ENCODE data around the gene TEAD1. TPM values are rescaled to one million over a fixed set of nuclear protein-coding genes. Genes with fewer than 3 reads are reported as not detected.

The TEAD1 gene
- total and polyA plus RNA-seq, 10 of the 15 experiments (the other 5 are each of a cell fraction or from before 2014, with no cell fraction given) = 0.01 to 0.59 (median 0.04) TPM; not detected in 6

DNA sequence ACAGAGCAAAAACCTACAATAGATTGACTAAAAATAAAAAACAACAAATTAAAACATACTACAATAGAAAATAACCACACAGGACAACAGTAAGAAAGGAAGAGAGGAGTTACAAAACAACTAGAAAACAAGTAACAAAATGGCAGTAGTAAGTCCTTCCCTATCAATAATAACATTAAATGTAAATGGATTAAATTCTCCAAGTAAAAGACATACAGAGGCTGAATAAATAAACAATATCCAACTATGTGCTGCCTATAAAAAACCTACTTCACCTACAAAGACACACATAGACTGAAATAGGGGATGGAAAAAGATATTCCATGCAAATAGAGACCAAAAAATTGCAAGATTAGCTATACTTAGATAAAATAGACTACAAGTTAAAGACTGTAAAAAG is 277.9 kb downstream of the TEAD1 start:
- no peak for DNase-seq (ENCODE audit: low read depth, low spot score)
- Histone ChIP-seq H4K20me1 (ENCODE audit: control insufficient read depth, insufficient read depth) (no peaks in the 10 kb centered on the region), H3K4me3 (no peak overlapping the region), H2AFZ (ENCODE audit: control insufficient read depth, low read depth, low read length) (no peak overlapping the region), H3K4me1 (ENCODE audit: control insufficient read depth, insufficient read depth, low read length) (no peaks in the 10 kb centered on the region), H3K27ac (ENCODE audit: control insufficient read depth, insufficient read depth) (no peak overlapping the region), H3K27me3 (replicated peaks in 1 of 2; ENCODE audit: control insufficient read depth in 2 of 2, insufficient read depth in 2 of 2, low read length in 1 of 2) (no peaks in the 10 kb centered on the region), H3K9ac (ENCODE audit: control insufficient read depth, insufficient read depth, low read length) (no peak overlapping the region), H3K9me3 (replicated peaks; ENCODE audit: control insufficient read depth, insufficient read depth, low read length) (no peaks in the 10 kb centered on the region), H3K79me2 (ENCODE audit: control insufficient read depth, insufficient read depth, low read length) (no peaks in the 10 kb centered on the region), H3K4me2 (ENCODE audit: control insufficient read depth, insufficient read depth) (no peak overlapping the region), H3K36me3 (ENCODE audit: control insufficient read depth in 2 of 2, insufficient read depth in 2 of 2, low read length in 1 of 2) (no peaks in the 10 kb centered on the region)
- no peak for ATAC-seq
- BruUV-seq (replicated peaks) = no TSS peak
- intact Hi-C loops (cut with micrococcal nuclease; ENCODE audit: unreplicated experiment) (no loop called here), in situ Hi-C loops (cut with MboI) (loop anchor here (25.0 kb wide), 1 partner anchor 235 kb away; no protein-coding TSS in a partner anchor)
- SMC1A ChIA-PET (ENCODE audit: uncharacterized antibody, unreplicated experiment) = no interaction called here
- RAD21 ChIA-PET (ENCODE audit: unreplicated experiment) = no interaction called here
- FAIRE-seq = no peak
- CTCF ChIA-PET = no interaction called here
- POLR2A ChIA-PET = no interaction called here
- TF ChIP-seq, protein P1, sequence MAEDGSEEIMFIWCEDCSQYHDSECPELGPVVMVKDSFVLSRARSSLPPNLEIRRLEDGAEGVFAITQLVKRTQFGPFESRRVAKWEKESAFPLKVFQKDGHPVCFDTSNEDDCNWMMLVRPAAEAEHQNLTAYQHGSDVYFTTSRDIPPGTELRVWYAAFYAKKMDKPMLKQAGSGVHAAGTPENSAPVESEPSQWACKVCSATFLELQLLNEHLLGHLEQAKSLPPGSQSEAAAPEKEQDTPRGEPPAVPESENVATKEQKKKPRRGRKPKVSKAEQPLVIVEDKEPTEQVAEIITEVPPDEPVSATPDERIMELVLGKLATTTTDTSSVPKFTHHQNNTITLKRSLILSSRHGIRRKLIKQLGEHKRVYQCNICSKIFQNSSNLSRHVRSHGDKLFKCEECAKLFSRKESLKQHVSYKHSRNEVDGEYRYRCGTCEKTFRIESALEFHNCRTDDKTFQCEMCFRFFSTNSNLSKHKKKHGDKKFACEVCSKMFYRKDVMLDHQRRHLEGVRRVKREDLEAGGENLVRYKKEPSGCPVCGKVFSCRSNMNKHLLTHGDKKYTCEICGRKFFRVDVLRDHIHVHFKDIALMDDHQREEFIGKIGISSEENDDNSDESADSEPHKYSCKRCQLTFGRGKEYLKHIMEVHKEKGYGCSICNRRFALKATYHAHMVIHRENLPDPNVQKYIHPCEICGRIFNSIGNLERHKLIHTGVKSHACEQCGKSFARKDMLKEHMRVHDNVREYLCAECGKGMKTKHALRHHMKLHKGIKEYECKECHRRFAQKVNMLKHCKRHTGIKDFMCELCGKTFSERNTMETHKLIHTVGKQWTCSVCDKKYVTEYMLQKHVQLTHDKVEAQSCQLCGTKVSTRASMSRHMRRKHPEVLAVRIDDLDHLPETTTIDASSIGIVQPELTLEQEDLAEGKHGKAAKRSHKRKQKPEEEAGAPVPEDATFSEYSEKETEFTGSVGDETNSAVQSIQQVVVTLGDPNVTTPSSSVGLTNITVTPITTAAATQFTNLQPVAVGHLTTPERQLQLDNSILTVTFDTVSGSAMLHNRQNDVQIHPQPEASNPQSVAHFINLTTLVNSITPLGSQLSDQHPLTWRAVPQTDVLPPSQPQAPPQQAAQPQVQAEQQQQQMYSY (CRISPR knock-in tag; IDR thresholded peaks at IDR 0.05) = no peak
- TF ChIP-seq STAT3 (IDR thresholded peaks at IDR 0.05; ENCODE audit: low read depth, low read length) (no peak), MEF2B (IDR thresholded peaks at IDR 0.05; ENCODE audit: partially characterized antibody, poor library complexity, severe bottlenecking) (no peak), KLF5 (IDR thresholded peaks at IDR 0.05; ENCODE audit: partially characterized antibody) (no peak), STAT1 (conservative IDR thresholded peaks at IDR 0.05) (no peak), NR2C1 (IDR thresholded peaks at IDR 0.05) (no peak), ZBTB40 (IDR thresholded peaks at IDR 0.05; ENCODE audit: borderline replicate concordance) (no peak), CUX1 (IDR thresholded peaks at IDR 0.05; ENCODE audit: insufficient replicate concordance, low read depth, low read length) (no peak), TAF1 (IDR thresholded peaks at IDR 0.05; ENCODE audit: borderline replicate concordance, low read depth, low read length) (no peak)
